ENCODE measurements around the gene ARHGEF28.

Gene ARHGEF28

DNA sequence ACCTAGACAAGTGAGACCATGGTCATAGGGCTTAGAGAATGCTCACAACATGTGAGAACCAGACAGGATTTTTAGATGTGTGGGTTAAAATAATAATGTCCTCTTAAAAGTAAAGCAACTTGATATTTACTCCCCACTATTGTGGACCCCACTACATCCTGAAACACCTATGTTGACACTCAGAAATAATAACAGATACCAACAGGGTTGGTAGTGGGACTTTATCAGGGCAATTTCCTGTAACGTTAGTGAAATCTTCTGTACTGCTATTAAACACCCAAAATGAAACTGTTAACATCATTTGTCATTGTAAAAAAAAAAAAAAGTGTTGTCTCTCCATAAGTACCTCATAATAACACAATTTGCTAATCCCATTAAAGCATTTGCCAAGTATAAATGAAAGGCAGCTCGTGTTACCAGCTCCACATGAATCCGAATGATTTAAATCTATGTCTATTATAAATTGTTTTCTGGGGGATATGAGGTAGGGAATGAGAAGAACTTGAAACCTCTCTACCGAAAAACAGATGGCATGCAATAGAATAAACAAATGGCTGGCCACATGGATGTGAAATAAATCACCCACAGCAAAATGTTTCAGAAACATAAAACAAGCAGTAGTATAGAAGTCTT, 285.9 kb downstream of the ARHGEF28 start:
- no peak for DNase-seq

- no peak for DNase-seq
Measured at GRCh38 chr5:73912821-73913271, 286.9 kb downstream of the ARHGEF28 start.

GRCh38 chr5:73913971-73914370, 288.0 kb downstream of the ARHGEF28 start:
- no peak for DNase-seq

- DNase-seq, result no peak
Measured at GRCh38 chr5:73915345-73915744, 289.3 kb downstream of the ARHGEF28 start.

GRCh38 chr5:73917433-73917832, 291.4 kb downstream of the ARHGEF28 start:
- DNase-seq, result no peak

DNA sequence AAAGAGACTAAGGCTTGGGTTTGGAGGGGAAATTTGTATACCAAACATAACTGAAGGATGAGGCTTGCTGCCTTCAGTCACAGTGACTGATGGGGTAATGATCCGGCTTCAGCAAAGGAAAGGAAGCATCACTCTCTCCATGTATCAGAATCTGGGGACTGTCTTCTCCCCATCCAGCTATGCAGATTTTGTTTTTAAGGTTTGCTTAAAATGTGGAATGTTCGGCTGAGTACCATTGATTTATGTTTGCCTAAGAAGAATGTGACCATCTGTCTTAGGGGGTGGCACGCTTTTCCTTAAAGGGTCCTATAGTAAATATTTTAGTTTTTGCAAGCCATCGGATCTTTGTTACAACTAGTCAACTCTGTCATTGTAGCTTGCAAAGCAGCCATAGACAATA, 291.9 kb downstream of the ARHGEF28 start:
- no peak for DNase-seq

DNA sequence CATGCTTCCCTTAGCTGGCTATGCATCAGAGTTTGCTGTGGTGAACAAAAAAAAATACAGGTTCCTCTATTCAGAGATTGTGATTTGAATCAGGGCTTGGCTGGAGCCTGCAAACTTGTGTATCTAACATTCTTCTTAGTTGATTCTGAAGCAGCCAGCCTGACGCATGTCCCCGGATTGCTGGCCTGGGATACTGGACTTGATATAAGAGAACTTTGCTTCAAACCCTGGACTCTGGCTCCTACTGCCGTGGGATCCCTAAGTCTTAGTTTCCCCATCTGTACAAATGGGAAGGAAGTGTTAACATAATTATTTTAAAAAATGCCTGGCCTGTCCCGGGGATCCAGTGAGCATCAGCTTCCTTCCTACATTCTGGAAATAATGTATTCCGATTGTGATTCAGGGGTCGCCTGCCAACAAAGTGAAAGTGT, 292.8 kb downstream of the ARHGEF28 start:
- no peak for DNase-seq

DNA sequence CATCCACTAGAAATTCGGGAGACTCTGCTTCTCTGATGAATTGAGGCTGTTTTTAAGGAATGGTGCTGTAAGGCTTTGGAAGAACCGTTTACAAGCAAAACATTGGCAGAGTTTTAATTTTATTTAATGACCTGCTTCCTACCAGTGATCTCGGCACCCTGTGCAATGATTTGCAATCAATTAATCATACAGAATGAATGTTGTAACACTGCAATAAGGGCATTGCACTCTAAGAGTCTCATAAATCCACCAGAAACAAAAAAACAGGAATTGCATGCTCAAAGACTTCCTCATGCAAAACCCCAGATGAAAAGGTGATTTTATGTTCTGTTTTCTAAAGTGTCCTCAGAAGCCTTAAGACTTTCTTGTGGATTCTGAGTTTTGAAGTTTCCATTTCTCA, 295.7 kb downstream of the ARHGEF28 start:
- no peak for DNase-seq

DNA sequence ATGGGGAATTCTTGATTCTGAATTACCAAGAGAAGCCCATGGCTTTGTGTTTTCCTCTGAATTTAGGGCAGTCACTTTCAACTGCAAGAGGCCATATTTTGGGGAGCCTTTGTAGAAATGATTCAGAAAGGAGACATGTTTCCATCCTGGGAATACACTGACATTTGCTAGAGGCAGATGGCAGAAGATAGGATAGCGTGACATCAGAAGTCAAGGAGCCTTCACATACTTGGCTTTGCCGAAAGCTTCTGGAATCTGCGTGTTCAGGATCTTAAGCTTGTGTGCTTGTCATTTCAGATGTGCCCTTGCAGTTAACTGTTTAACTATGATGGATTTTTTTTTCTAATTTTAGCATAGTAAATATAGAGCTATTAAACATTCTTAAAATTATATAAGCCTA, 296.2 kb downstream of the ARHGEF28 start:
- DNase-seq, result no peak

DNA sequence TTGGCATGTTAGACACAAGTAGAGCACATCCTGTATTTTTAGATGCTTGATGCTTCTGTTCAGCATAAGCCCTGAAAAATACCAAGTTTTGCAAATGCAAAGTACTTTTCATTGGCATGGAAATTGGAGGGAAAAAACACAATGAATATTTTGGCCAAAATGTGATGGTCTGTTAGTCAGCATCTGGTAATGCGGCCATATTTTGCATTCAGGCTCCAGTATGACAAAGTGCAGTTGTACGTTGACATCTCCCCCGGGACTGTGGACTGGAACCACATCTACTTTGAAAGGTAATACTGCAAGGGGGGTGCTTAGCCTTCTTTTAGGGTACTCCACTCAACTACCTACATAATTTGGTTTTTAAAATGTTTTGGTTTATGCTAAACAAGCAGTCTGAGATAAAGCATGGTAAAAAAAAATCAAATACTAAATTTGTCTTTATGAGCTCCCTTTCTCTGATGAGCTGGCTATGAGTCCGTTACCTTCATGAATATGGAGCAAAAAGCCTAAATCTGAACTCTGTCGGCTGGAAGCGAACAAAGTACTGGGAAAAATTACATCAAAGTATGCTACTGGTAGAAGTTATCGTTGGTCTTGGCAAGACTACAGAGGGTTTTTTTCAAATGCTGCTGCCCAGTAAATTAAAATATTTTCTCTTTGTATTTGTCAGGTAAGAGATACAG, 297.0 kb downstream of the ARHGEF28 start:
- DNase-seq, result no peak

DNA sequence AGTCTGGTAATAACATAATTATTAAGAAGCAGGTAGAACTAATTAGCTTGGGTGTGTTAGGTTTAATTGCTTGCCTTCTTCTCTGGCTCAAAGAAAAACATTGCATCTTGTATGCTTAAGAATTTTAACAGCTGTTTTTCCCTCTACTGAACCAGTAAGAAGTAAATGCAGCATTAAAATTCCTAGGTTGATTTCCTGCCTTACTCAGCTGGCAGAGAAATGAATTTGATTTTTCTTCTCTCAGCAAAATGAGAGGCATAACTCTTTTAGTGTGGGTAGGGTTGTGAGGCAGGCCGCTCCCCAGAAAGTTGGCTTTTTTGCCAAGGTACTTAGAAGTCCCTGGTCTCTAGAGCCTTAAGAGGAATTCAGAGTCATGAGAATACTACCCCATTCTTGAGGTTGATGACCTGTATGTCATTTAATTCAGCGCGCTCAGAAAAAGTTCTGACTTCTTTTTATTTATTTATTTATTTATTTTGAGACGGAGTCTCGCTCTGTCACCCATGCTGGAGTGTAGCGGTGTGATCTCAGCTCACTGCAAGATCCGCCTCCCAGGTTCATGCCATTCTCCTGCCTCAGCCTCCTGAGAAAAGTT, 302.6 kb downstream of the ARHGEF28 start:
- DNase-seq, result no peak

- no peak for DNase-seq
Measured at GRCh38 chr5:73935719-73936118, 309.7 kb downstream of the ARHGEF28 start.

DNA sequence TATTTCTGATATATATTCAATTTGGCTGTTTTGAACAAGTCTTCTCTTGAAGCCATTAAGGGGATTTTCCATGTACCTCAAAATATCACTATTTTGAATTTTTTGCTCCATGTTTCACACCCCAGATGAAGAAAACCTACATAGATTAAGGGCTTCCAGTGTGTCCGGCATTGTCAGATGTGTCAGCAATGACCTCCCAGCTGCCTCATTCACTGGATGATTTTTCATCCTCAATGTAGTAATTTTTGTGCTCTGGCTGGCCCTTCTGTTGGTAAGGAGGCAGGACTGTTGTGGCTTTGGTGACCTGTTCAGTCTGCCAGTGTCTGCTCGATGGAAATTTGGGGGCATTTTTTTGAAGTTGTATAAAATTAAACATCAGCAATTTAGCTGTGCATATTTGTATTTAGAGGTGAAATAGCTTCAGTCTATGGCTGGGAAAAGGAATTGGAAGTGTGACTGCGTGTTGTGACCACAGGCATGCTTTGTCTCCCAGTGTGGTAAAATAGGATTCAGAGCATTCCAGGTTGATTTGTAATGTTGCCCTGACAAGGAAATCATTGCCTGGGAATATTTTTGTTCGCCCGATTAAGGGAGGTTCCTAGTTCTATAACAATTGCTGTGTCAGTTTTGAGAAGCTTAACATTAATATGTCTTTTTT, 312.4 kb downstream of the ARHGEF28 start:
- DNase-seq, result no peak

- DNase-seq, result no peak
Measured at GRCh38 chr5:73938938-73939320, 312.9 kb downstream of the ARHGEF28 start.

- DNase-seq, result no peak
Measured at GRCh38 chr5:73939557-73939956, 313.6 kb downstream of the ARHGEF28 start.

- no peak for DNase-seq
Measured at GRCh38 chr5:73940026-73940425, 314.0 kb downstream of the ARHGEF28 start.

- DNase-seq, result no peak
Measured at GRCh38 chr5:73940801-73941200, 314.8 kb downstream of the ARHGEF28 start.

- DNase-seq, result no peak
Measured at GRCh38 chr5:73942783-73943182, 316.8 kb downstream of the ARHGEF28 start.

DNA sequence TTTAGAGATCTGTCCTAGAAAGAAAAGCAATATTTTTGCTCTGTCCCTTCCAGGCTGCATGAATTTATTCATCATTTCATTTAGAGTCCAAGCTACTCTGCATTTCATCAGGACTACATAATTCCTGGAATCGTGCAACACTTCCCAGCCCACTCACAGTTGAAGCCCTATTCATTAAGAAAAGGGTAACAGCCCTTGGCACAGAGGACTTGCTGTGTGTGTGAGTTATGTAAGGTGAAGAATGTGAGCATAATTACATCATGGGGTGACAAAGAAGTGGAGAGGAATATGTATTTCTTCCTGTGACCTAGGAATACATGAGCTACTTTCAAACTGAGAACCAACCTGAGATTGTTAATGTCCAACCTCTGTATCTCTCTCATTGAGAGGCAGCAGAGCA, 317.4 kb downstream of the ARHGEF28 start:
- no peak for DNase-seq

DNA sequence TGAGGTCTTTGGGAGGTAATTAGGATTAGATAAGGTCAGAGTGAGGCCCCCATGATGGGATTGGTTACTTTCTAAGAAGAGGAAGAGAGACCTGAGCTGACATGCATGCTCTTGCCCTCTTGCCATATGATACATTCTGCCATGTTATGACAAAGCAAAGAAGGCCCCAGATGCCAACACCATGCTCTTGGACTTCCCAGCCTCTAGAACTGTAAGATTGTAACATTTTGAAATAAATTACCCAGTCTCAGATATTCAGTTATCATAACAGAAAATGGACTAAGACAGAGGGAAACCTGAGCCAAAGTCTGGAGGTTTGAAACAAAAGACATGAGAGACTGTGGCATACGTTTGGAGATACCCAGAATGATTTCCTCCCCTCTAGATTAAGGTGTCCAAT, 318.6 kb downstream of the ARHGEF28 start:
- DNase-seq, result no peak

- DNase-seq, result no peak
Measured at GRCh38 chr5:73945505-73945904, 319.5 kb downstream of the ARHGEF28 start.

- no peak for DNase-seq
Measured at GRCh38 chr5:73946278-73946677, 320.3 kb downstream of the ARHGEF28 start.

DNA sequence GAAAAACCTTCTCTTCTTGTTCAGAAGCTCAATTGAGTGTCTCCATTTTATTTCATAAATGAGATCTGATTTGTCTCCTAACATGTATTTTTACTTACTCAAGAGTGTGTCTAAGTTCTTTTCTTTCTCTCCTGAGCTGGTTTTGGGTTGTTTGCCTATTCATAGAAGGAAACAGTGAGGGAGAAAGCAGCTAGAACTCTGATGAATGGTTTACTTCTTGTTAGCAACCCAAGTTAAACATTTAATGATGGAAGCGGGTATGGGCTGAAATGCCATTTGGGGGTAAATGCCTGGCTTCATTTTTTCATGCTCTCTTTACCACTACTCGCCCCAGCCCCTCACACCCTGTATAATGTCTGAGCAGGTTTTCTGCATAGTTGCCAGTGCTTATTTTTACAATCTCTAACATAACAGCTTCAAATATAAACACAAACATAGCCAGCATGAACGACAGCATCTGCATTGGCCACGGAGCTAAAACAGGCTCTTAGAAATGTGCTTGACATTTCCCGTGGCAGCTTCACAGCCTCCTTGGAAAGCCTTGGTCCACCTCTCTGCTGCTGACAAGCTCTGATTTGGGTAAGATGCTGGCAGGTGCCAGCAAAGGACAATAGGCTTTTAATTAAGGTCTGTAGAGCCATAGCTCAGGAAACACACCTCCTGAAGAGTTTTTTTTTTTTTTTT, 321.1 kb downstream of the ARHGEF28 start:
- DNase-seq, result peak; percentile 32

Measured in retina (tissue), 1 donor.